Measurements from ENCODE around the gene ST7.

Gene ST7

GRCh38 chr7:117272017-117272759 is 318.9 kb downstream of the ST7 start:
- no peak for ATAC-seq
- TF ChIP-seq ISL1 (CRISPR knock-in tag; IDR thresholded peaks at IDR 0.05) (no peak), ARNTL (CRISPR knock-in tag; IDR thresholded peaks at IDR 0.05; ENCODE audit: borderline replicate concordance, low read depth) (no peak), TOX (CRISPR knock-in tag; IDR thresholded peaks at IDR 0.05; ENCODE audit: borderline replicate concordance) (no peak), POU6F1 (CRISPR knock-in tag; IDR thresholded peaks at IDR 0.05; ENCODE audit: borderline replicate concordance, low read depth) (no peak), BACH2 (CRISPR knock-in tag; IDR thresholded peaks at IDR 0.05; ENCODE audit: borderline replicate concordance) (no peak), ZFP3 (CRISPR knock-in tag; IDR thresholded peaks at IDR 0.05) (no peak), ESRRG (CRISPR knock-in tag; IDR thresholded peaks at IDR 0.05) (no peak)
- TF ChIP-seq, protein P1, sequence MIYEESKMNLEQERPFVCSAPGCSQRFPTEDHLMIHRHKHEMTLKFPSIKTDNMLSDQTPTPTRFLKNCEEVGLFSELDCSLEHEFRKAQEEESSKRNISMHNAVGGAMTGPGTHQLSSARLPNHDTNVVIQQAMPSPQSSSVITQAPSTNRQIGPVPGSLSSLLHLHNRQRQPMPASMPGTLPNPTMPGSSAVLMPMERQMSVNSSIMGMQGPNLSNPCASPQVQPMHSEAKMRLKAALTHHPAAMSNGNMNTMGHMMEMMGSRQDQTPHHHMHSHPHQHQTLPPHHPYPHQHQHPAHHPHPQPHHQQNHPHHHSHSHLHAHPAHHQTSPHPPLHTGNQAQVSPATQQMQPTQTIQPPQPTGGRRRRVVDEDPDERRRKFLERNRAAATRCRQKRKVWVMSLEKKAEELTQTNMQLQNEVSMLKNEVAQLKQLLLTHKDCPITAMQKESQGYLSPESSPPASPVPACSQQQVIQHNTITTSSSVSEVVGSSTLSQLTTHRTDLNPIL (CRISPR knock-in tag; IDR thresholded peaks at IDR 0.05; ENCODE audit: low read depth): no peak

DNA sequence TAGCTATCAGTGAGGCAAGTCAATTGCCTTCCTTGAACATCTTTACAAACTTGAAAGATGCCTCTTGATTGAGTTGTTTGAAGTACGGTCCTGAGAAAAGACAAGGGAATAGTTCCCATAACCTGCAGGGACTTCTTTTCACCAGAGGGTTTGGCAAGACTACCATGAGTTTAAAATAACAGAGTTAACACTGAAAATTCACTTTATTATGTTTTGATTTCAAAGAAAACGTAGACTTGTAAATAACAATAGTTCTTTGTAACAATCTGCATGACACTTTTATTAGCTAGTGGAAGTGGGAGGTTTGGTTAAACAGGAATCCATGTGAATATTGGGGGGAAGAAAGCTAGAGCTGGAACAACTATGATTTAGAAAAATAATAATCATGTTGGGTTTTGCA is 320.0 kb downstream of the ST7 start:
- no peak for TF ChIP-seq TOX (CRISPR knock-in tag; IDR thresholded peaks at IDR 0.05; ENCODE audit: borderline replicate concordance)
- no peak for TF ChIP-seq RARB (CRISPR knock-in tag; IDR thresholded peaks at IDR 0.05)
- no peak for TF ChIP-seq SNAI2 (CRISPR knock-in tag; IDR thresholded peaks at IDR 0.05)
- TF ChIP-seq PPARA (CRISPR knock-in tag; IDR thresholded peaks at IDR 0.05; ENCODE audit: borderline replicate concordance): no peak
- TF ChIP-seq, protein P1 (CRISPR knock-in tag; IDR thresholded peaks at IDR 0.05; ENCODE audit: low read depth): no peak
- TF ChIP-seq, protein P2, sequence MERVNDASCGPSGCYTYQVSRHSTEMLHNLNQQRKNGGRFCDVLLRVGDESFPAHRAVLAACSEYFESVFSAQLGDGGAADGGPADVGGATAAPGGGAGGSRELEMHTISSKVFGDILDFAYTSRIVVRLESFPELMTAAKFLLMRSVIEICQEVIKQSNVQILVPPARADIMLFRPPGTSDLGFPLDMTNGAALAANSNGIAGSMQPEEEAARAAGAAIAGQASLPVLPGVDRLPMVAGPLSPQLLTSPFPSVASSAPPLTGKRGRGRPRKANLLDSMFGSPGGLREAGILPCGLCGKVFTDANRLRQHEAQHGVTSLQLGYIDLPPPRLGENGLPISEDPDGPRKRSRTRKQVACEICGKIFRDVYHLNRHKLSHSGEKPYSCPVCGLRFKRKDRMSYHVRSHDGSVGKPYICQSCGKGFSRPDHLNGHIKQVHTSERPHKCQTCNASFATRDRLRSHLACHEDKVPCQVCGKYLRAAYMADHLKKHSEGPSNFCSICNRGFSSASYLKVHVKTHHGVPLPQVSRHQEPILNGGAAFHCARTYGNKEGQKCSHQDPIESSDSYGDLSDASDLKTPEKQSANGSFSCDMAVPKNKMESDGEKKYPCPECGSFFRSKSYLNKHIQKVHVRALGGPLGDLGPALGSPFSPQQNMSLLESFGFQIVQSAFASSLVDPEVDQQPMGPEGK (CRISPR knock-in tag; IDR thresholded peaks at IDR 0.05; ENCODE audit: borderline replicate concordance): no peak
- no peak for TF ChIP-seq ARNTL (CRISPR knock-in tag; IDR thresholded peaks at IDR 0.05; ENCODE audit: borderline replicate concordance, low read depth)
- no peak for TF ChIP-seq GLIS3 (CRISPR knock-in tag; IDR thresholded peaks at IDR 0.05)
- TF ChIP-seq CSRNP3 (CRISPR knock-in tag; IDR thresholded peaks at IDR 0.05): no peak
- TF ChIP-seq ISL1 (CRISPR knock-in tag; IDR thresholded peaks at IDR 0.05): no peak
- TF ChIP-seq, protein P3, sequence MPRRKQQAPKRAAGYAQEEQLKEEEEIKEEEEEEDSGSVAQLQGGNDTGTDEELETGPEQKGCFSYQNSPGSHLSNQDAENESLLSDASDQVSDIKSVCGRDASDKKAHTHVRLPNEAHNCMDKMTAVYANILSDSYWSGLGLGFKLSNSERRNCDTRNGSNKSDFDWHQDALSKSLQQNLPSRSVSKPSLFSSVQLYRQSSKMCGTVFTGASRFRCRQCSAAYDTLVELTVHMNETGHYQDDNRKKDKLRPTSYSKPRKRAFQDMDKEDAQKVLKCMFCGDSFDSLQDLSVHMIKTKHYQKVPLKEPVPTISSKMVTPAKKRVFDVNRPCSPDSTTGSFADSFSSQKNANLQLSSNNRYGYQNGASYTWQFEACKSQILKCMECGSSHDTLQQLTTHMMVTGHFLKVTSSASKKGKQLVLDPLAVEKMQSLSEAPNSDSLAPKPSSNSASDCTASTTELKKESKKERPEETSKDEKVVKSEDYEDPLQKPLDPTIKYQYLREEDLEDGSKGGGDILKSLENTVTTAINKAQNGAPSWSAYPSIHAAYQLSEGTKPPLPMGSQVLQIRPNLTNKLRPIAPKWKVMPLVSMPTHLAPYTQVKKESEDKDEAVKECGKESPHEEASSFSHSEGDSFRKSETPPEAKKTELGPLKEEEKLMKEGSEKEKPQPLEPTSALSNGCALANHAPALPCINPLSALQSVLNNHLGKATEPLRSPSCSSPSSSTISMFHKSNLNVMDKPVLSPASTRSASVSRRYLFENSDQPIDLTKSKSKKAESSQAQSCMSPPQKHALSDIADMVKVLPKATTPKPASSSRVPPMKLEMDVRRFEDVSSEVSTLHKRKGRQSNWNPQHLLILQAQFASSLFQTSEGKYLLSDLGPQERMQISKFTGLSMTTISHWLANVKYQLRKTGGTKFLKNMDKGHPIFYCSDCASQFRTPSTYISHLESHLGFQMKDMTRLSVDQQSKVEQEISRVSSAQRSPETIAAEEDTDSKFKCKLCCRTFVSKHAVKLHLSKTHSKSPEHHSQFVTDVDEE (CRISPR knock-in tag; IDR thresholded peaks at IDR 0.05): no peak
- ATAC-seq: no peak

DNA sequence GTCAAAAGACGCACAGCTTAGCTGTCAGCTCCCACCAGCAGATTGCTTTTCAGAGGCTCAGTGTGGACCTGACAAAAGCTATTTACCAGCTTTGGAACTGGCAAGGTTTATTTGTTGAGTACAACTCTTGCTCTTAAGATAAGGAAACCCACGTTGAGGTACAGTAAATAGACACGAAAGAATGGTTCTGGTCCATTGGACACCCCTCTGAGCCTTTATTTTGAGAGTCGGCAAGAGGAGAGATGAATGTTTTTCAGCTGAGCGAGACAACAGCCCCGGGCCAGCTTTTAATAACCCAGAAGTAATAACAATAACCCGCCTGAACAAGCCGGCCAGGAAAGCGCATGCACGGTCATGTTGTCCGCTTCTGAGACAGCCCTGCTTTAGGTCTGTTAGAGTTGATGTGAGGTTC is 320.5 kb downstream of the ST7 start:
- no peak for ATAC-seq
- TF ChIP-seq RARB (CRISPR knock-in tag; IDR thresholded peaks at IDR 0.05): no peak
- no peak for TF ChIP-seq ZFP30 (CRISPR knock-in tag; IDR thresholded peaks at IDR 0.05)
- TF ChIP-seq PPARA (CRISPR knock-in tag; IDR thresholded peaks at IDR 0.05; ENCODE audit: borderline replicate concordance): no peak
- no peak for TF ChIP-seq ZFP3 (CRISPR knock-in tag; IDR thresholded peaks at IDR 0.05)
- no peak for TF ChIP-seq ZC3H10 (CRISPR knock-in tag; IDR thresholded peaks at IDR 0.05)
- no peak for TF ChIP-seq POU6F1 (CRISPR knock-in tag; IDR thresholded peaks at IDR 0.05; ENCODE audit: borderline replicate concordance, low read depth)
- TF ChIP-seq CSDC2 (CRISPR knock-in tag; IDR thresholded peaks at IDR 0.05): no peak
- no peak for TF ChIP-seq TCF4 (CRISPR knock-in tag; IDR thresholded peaks at IDR 0.05; ENCODE audit: borderline replicate concordance)
- TF ChIP-seq CSRNP3 (CRISPR knock-in tag; IDR thresholded peaks at IDR 0.05): no peak
- no peak for TF ChIP-seq ESRRG (CRISPR knock-in tag; IDR thresholded peaks at IDR 0.05)
- TF ChIP-seq, protein P2 (CRISPR knock-in tag; IDR thresholded peaks at IDR 0.05; ENCODE audit: borderline replicate concordance): no peak

Data from SK-N-SH treated with all-trans-retinoic acid at 6 μM for 48 hours (cell line).